Ascending aorta (tissue), 2 donors: ENCODE data around the gene SND1. TPM values are rescaled to one million over a fixed set of nuclear protein-coding genes. Genes with fewer than 3 reads are reported as not detected.
"Not testable (repeated sequence)": the region's sequence is repeated elsewhere in the genome, so short reads cannot be mapped to it uniquely, and the experiment has no call there.

ENCODE experiments used
- DNase-seq, 2 donors: peaks; one replicate each; pipeline ENCODE4 v3.0.0-alpha.2; 2019; ENCODE audit warnings: low spot score in 2 of 2
- H3K27ac ChIP-seq, 2 donors: fragments of 200-600 bp; sonication (generic); one replicate each; pipeline ENCODE4 v1.5.1; 2016 to 2017; ENCODE audit warnings: mild to moderate bottlenecking in 1 of 2
- H3K27me3 ChIP-seq: fragments of 200-600 bp; sonication (generic); one replicate; pipeline ENCODE4 v1.5.1; 2017
- H3K36me3 ChIP-seq, 2 donors: fragments of 200-600 bp; sonication (generic); one replicate each; pipeline ENCODE4 v1.5.1; 2016
- H3K4me1 ChIP-seq, 2 donors: fragments of 200-600 bp; sonication (generic); one replicate each; pipeline ENCODE4 v1.5.1; 2016 to 2017; ENCODE audit warnings: mild to moderate bottlenecking in 1 of 2
- H3K4me3 ChIP-seq, 2 donors: fragments of 200-600 bp; sonication (generic); one replicate each; pipeline ENCODE4 v1.5.1; 2016 to 2017; ENCODE audit warnings: mild to moderate bottlenecking in 1 of 2
- H3K9me3 ChIP-seq, 2 donors: fragments of 200-600 bp; sonication (generic); one replicate each; pipeline ENCODE4 v1.5.1; 2016
- intact Hi-C: fragments of 100-400 bp; cut with DNase I; formaldehyde crosslinking; loops from one replicate; pipeline ENCODE4 v1.15.1; 2023
- total RNA-seq: library from RNA; depleted of rRNA; stranded (reverse); fragments of >200 nt; gene quantifications from one replicate; pipeline ENCODE4 v1.1.0, GENCODE V29; 2016
- TF ChIP-seq, protein P1 (sequence below), 3 experiments: fragments of 200-600 bp in 2 of 3; fragments of 450-650 bp in 1 of 3; sonication (generic) in 2 of 3; IDR thresholded peaks; one replicate each; pipeline ENCODE4 v1.5.1; 2016 to 2019; ENCODE audit warnings: antibody characterized with exemption in 3 of 3, mild to moderate bottlenecking in 1 of 3, moderate library complexity in 1 of 3

SND1 gene
- total RNA-seq, 1 donor from 2014 or later: 93.8 TPM

- H3K27me3 ChIP-seq: no peaks in the 10 kb centered on the region
- DNase-seq: no peak
- H3K4me1 ChIP-seq: no peaks in the 10 kb centered on the region
- TF ChIP-seq, protein P1, sequence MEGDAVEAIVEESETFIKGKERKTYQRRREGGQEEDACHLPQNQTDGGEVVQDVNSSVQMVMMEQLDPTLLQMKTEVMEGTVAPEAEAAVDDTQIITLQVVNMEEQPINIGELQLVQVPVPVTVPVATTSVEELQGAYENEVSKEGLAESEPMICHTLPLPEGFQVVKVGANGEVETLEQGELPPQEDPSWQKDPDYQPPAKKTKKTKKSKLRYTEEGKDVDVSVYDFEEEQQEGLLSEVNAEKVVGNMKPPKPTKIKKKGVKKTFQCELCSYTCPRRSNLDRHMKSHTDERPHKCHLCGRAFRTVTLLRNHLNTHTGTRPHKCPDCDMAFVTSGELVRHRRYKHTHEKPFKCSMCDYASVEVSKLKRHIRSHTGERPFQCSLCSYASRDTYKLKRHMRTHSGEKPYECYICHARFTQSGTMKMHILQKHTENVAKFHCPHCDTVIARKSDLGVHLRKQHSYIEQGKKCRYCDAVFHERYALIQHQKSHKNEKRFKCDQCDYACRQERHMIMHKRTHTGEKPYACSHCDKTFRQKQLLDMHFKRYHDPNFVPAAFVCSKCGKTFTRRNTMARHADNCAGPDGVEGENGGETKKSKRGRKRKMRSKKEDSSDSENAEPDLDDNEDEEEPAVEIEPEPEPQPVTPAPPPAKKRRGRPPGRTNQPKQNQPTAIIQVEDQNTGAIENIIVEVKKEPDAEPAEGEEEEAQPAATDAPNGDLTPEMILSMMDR (IDR thresholded peaks at IDR 0.05): no peak
- H3K36me3 ChIP-seq: peaks cover 0 to 4% of the 10 kb centered on the region in 2 donors
- H3K9me3 ChIP-seq: peaks cover 6 to 8% of the 10 kb centered on the region in 2 donors
- H3K27ac ChIP-seq: no peak overlapping the region
- intact Hi-C loops: no loop called here
- no peak overlapping the region for H3K4me3 ChIP-seq
Observed at GRCh38 chr7:127833641-127834040, 181.6 kb downstream of the SND1 start.

GRCh38 chr7:127835679-127836078 is 183.7 kb downstream of the SND1 start:
- intact Hi-C loops: no loop called here
- Histone ChIP-seq H3K4me3 (no peak overlapping the region), H3K27me3 (no peaks in the 10 kb centered on the region), H3K36me3 (peaks cover 0 to 4% of the 10 kb centered on the region in 2 donors), H3K9me3 (peaks cover 6 to 8% of the 10 kb centered on the region in 2 donors), H3K27ac (no peak overlapping the region), H3K4me1 (no peaks in the 10 kb centered on the region)
- TF ChIP-seq, protein P1 (IDR thresholded peaks at IDR 0.05): no peak
- no peak for DNase-seq

DNA sequence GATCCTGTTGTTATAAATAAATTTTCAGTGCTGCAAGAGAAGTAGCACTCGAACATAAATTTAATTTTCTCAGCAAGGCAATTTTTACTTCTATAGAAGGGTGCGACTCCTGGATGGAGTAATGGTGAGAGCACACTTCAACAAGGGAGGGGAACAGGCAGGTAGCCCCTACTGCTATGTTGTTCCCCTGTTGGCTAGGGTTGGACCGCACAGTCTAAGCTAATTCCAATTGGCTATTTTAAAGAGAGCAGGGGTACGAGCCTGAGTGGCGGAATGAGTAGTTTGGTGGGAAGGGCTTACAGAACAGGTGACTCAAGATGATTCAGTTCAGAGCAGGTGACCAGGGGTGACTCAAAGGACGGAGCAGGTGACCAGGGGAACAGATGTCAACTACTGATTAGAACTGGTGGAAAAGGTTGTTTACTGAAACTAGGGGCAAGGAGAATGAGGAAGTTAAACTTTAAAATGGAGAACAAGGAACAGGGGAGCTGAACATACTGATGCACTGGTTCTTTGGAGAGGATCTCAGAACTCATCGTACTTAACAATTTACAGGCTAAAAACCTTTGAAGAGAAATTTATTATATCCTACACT is 185.9 kb downstream of the SND1 start:
- H3K4me3 ChIP-seq, H3K27me3 ChIP-seq, H3K9me3 ChIP-seq, H3K36me3 ChIP-seq, H3K27ac ChIP-seq, DNase-seq, intact Hi-C loops, H3K4me1 ChIP-seq: not testable (repeated sequence)

- intact Hi-C loops: no loop called here
- Histone ChIP-seq H3K27me3 (no peaks in the 10 kb centered on the region), H3K4me1 (no peaks in the 10 kb centered on the region), H3K9me3 (peaks cover 6 to 8% of the 10 kb centered on the region in 2 donors), H3K27ac (no peak overlapping the region), H3K4me3 (no peak overlapping the region), H3K36me3 (peaks cover 0 to 4% of the 10 kb centered on the region in 2 donors)
- DNase-seq: no peak
- TF ChIP-seq, protein P1 (IDR thresholded peaks at IDR 0.05): no peak
Observed at GRCh38 chr7:127838816-127839415, 186.9 kb downstream of the SND1 start.

GRCh38 chr7:127840226-127840951 is 188.4 kb downstream of the SND1 start:
- no peaks in the 10 kb centered on the region for H3K27me3 ChIP-seq
- TF ChIP-seq, protein P1 (IDR thresholded peaks at IDR 0.05): no peak
- intact Hi-C loops: no loop called here
- H3K36me3 ChIP-seq: peaks cover 0 to 4% of the 10 kb centered on the region in 2 donors
- H3K27ac ChIP-seq: no peak overlapping the region
- H3K4me1 ChIP-seq: no peaks in the 10 kb centered on the region
- peaks cover 6 to 8% of the 10 kb centered on the region in 2 donors for H3K9me3 ChIP-seq
- DNase-seq: no peak
- H3K4me3 ChIP-seq: no peak overlapping the region

- H3K27ac ChIP-seq: no peak overlapping the region
- TF ChIP-seq, protein P1 (IDR thresholded peaks at IDR 0.05): no peak
Observed at GRCh38 chr7:127844165-127844564, 192.2 kb downstream of the SND1 start.

More at GRCh38 chr7:127844165-127844564, 192.2 kb downstream of the SND1 start:
- Histone ChIP-seq H3K9me3 (no peaks in the 10 kb centered on the region), H3K36me3 (no peaks in the 10 kb centered on the region), H3K4me3 (no peak overlapping the region), H3K4me1 (no peaks in the 10 kb centered on the region), H3K27me3 (no peaks in the 10 kb centered on the region)
- no peak for DNase-seq
- intact Hi-C loops: no loop called here
